Pancreas (tissue), 10 donors: ENCODE results near the gene CSDE1. TPM values are rescaled to one million over a fixed set of nuclear protein-coding genes. Genes with fewer than 3 reads are reported as not detected.

Source experiments
- ATAC-seq, 4 donors: fragments of 200-7000 bp; cut with Tn5 transposase; one replicate each; pipeline versions ENCODE4 v1.8.0 to v1.9.1; 2020; ENCODE audit warnings: mild to moderate bottlenecking in 4 of 4, moderate library complexity in 4 of 4
- DNase-seq, 6 donors: peaks; one replicate each; pipeline ENCODE4 v3.0.0-alpha.2; 2020
- FAIRE-seq: peaks from 2 replicates; lab custom pipeline; 2012; peaks lifted over from hg19 to GRCh38; lab: Jason Lieb, UNC
- H3K27ac ChIP-seq, 4 donors: fragments of 200-600 bp; sonication (generic); 1 replicate in 3 of 4; 2 replicates in 1 of 4; pipeline versions ENCODE4 v1.5.0 to v1.8.0; 2020
- H3K27me3 ChIP-seq, 4 donors: fragments of 200-600 bp; one replicate each; pipeline ENCODE4 v1.8.0; 2021
- H3K36me3 ChIP-seq, 3 donors: fragments of 200-600 bp; sonication (generic) in 1 of 3; one replicate each; pipeline versions ENCODE4 v1.5.0 to v1.8.0; 2020 to 2021
- H3K4me1 ChIP-seq, 3 donors: fragments of 200-600 bp; one replicate each; pipeline ENCODE4 v1.8.0; 2021
- H3K4me3 ChIP-seq, 4 donors: fragments of 200-600 bp; sonication (generic) in 2 of 4; one replicate each; pipeline versions ENCODE4 v1.5.0 to v1.8.0; 2020 to 2021
- H3K9me3 ChIP-seq, 4 donors: fragments of 200-600 bp; one replicate each; pipeline ENCODE4 v1.8.0; 2021
- CTCF ChIP-seq, 4 donors: fragments of 200-600 bp; sonication (generic) in 3 of 4; IDR thresholded peaks; one replicate each; pipeline versions ENCODE4 v1.5.0 to v1.8.0; 2021; ENCODE audit warnings: antibody characterized with exemption in 4 of 4
- WGBS, 2 donors: extraction: QIAGEN DNeasy Blood & Tissue Kit; methylation state at CpG; one replicate each; pipeline ENCODE4 v1.1.7; 2013; 5-methylcytosine and 5-hydroxymethylcytosine counted together
- intact Hi-C, 3 donors: fragments of 100-400 bp; cut with DNase I; formaldehyde crosslinking; loops; one replicate each; pipeline versions ENCODE4 v1.11.1 to v1.14.2; 2022
- polyA plus RNA-seq, 2 donors: library from polyadenylated mRNA; stranded (reverse); fragments of 200-250 nt; gene quantifications; one replicate each; pipeline ENCODE4 v1.2.3, GENCODE V29; 2013
- total RNA-seq, 6 donors: library from RNA; stranded (reverse); fragmentation: NEBNext Ultra II Directional in 4 of 6; extraction: Animal tissue kit (Norgen Biotek cat#: 25700) in 4 of 6; gene quantifications; one replicate each; pipeline versions ENCODE4 v1.2.1 to v1.2.4, GENCODE V29; 2021 to 2023
- donor health status: healthy with polysubstance abuse.
- donor health status: DM: no; HTN: no; CAD: no; lungs with moderate emphysema.
- donor health status: DM: no; HTN: no; CAD: no.
- donor health status: control.
- donor health status: control.
- donor health status: Bipolar disorder and iron deficiency.
- donor health status: DM: yes; HTN: yes; CAD: no.
- donor health status: DM: no; HTN: no; CAD: no.
- donor health status: DM: no; HTN: no; CAD: no.
- donor health status: DM: yes; HTN: yes; CAD: no.

CSDE1 gene
- total and polyA plus RNA-seq, 8 donors = 61.4 to 346 (median 308) TPM

GRCh38 chr1:114770989-114771388 is 13.2 kb upstream of the CSDE1 start:
- H3K9me3 ChIP-seq = no peaks in the 10 kb centered on the region
- no peak for DNase-seq
- intact Hi-C loops = no loop called here
- no peaks in the 10 kb centered on the region for H3K4me1 ChIP-seq
- FAIRE-seq = no peak
- no peaks in the 10 kb centered on the region for H3K27me3 ChIP-seq
- TF ChIP-seq CTCF (IDR thresholded peaks at IDR 0.05) = no peak
- peaks cover 0 to 24% (median 6%) of the 10 kb centered on the region in 3 donors for H3K36me3 ChIP-seq
- H3K27ac ChIP-seq = no peak overlapping the region
- H3K4me3 ChIP-seq = no peak overlapping the region
- 92 to 99% methylated on average over 1 of the region's 1 CpG for WGBS, 2 donors
- ATAC-seq = no peak

GRCh38 chr1:114764689-114765088 is 6.9 kb upstream of the CSDE1 start:
- TF ChIP-seq CTCF (IDR thresholded peaks at IDR 0.05) = no peak
- H3K27me3 ChIP-seq = no peaks in the 10 kb centered on the region
- no peak for DNase-seq
- intact Hi-C loops = no loop called here
- no peak for FAIRE-seq
- ATAC-seq = no peak
- no peaks in the 10 kb centered on the region for H3K9me3 ChIP-seq
- H3K4me1 ChIP-seq = no peaks in the 10 kb centered on the region
- no peak overlapping the region for H3K27ac ChIP-seq
- no peaks in the 10 kb centered on the region for H3K36me3 ChIP-seq
- no peak overlapping the region for H3K4me3 ChIP-seq
- whole genome bisulfite sequencing, 2 donors = 79 to 86% methylated on average over 4 of the region's 4 CpGs

- ATAC-seq = no peak
- TF ChIP-seq CTCF (IDR thresholded peaks at IDR 0.05) = no peak
- DNase-seq = no peak
- 21 to 26% methylated on average over 6 of the region's 6 CpGs for WGBS, 2 donors
- intact Hi-C loops = no loop called here
- Histone ChIP-seq H3K4me1 (peaks cover 20 to 31% (median 26%) of the 10 kb centered on the region in 3 donors), H3K27ac (peak overlapping the region; percentile 95 to 99 (median 98)), H3K4me3 (peak overlapping the region; percentile 73 to 80 (median 78)), H3K36me3 (no peaks in the 10 kb centered on the region), H3K27me3 (no peaks in the 10 kb centered on the region), H3K9me3 (no peaks in the 10 kb centered on the region)
- FAIRE-seq = no peak
Measured at GRCh38 chr1:114758256-114758832, 560 bp upstream of the CSDE1 start.

- Histone ChIP-seq H3K27me3 (no peaks in the 10 kb centered on the region), H3K4me3 (peak overlapping the region; percentile 73 to 80 (median 78)), H3K27ac (peak overlapping the region in 3 of 4 donors; percentile 95 to 99 (median 98)), H3K9me3 (no peaks in the 10 kb centered on the region), H3K36me3 (no peaks in the 10 kb centered on the region), H3K4me1 (peaks cover 20 to 43% (median 33%) of the 10 kb centered on the region in 3 donors)
- ATAC-seq = peak in 3 of 4 donors; percentile 3 to 16 (median 8)
- TF ChIP-seq CTCF (IDR thresholded peaks at IDR 0.05) = no peak
- FAIRE-seq = no peak
- 0 to 1% methylated on average over 17 of the region's 17 CpGs for WGBS, 2 donors
- intact Hi-C loops = no loop called here
- peak in 1 of 6 donors; percentile 37 for DNase-seq
Measured at GRCh38 chr1:114756949-114757454, 782 bp downstream of the CSDE1 start.
